H1 (cell line): ENCODE results near the gene FAM72B. TPM values are rescaled to one million over a fixed set of nuclear protein-coding genes. Genes with fewer than 3 reads are reported as not detected.
"Not testable (repeated sequence)": the region's sequence is repeated elsewhere in the genome, so short reads cannot be mapped to it uniquely, and the experiment has no call there.

Experiments
- CTCF ChIA-PET: fragments of 300-600 bp; sonication (Branson Sonifier 250); formaldehyde crosslinking; loops from one replicate; lab custom pipeline; 2021; ENCODE audit not compliant: partially characterized antibody; lab: Charles Lee
- POLR2A ChIA-PET: fragments of 300-600 bp; sonication (Branson Sonifier 250); formaldehyde crosslinking; loops from one replicate; lab custom pipeline; 2021; ENCODE audit warnings: inconsistent platforms; ENCODE audit not compliant: partially characterized antibody; lab: Charles Lee
- DNase-seq, 2 experiments: peaks; one replicate each; pipeline versions ENCODE4 v3.0.0 to v3.0.0-alpha.2; 2010 to 2022; ENCODE audit warnings: low spot score in 2 of 2, low read depth in 1 of 2, mixed read lengths in 1 of 2
- FAIRE-seq: peaks from 2 replicates; lab custom pipeline; 2011; peaks lifted over from hg19 to GRCh38; lab: Jason Lieb, UNC
- H2AFZ ChIP-seq: 2 replicates; pipeline ENCODE4 v1.8.1; 2012; ENCODE audit warnings: low read length, inconsistent platforms
- H2AK5ac ChIP-seq: 2 replicates; pipeline ENCODE4 v1.6.1; 2013; ENCODE audit warnings: low read depth, low read length
- H2BK120ac ChIP-seq: replicated peaks from 2 replicates; pipeline ENCODE3; 2013; ENCODE audit warnings: low read depth, low read length, inconsistent platforms
- H2BK12ac ChIP-seq: 2 replicates; pipeline ENCODE4 v1.6.1; 2013; ENCODE audit warnings: low read depth, low read length
- H2BK15ac ChIP-seq: 2 replicates; pipeline ENCODE4 v1.6.1; 2013; ENCODE audit warnings: low read length
- H2BK20ac ChIP-seq: 2 replicates; pipeline ENCODE4 v1.6.1; 2013; ENCODE audit warnings: low read length
- H2BK5ac ChIP-seq: 2 replicates; pipeline ENCODE4 v1.6.1; 2013; ENCODE audit warnings: low read depth, low read length
- H3K14ac ChIP-seq: 2 replicates; pipeline ENCODE4 v1.6.1; 2013; ENCODE audit warnings: inconsistent platforms; ENCODE audit not compliant: insufficient read length
- H3K18ac ChIP-seq: 2 replicates; pipeline ENCODE4 v1.6.1; 2013; ENCODE audit warnings: low read length; ENCODE audit errors: extremely low read depth
- H3K23ac ChIP-seq: 2 replicates; pipeline ENCODE4 v1.6.1; 2013; ENCODE audit warnings: inconsistent platforms; ENCODE audit not compliant: insufficient read length
- H3K23me2 ChIP-seq: 2 replicates; pipeline ENCODE4 v1.6.1; 2013; ENCODE audit warnings: low read depth, low read length
- H3K27ac ChIP-seq: 2 replicates; pipeline ENCODE4 v1.6.1; 2011; ENCODE audit warnings: low read depth, low read length, inconsistent platforms
- H3K27me3 ChIP-seq, 4 experiments: replicated peaks in 1 of 4; 1 replicate in 1 of 4; 2 replicates in 3 of 4; pipeline versions ENCODE4 v1.6.1 to v1.8.1; 2011 to 2013; ENCODE audit warnings: low read length in 3 of 4, mild to moderate bottlenecking in 3 of 4, inconsistent platforms in 2 of 4, mixed read lengths in 2 of 4, moderate library complexity in 1 of 4; ENCODE audit not compliant: control insufficient read depth in 3 of 4, insufficient read depth in 3 of 4; ENCODE audit errors: extremely low read depth in 1 of 4
- H3K36me3 ChIP-seq, 4 experiments: 2 replicates each; pipeline versions ENCODE4 v1.6.1 to v1.8.1; 2011 to 2013; ENCODE audit warnings: mild to moderate bottlenecking in 4 of 4, low read length in 3 of 4, moderate library complexity in 2 of 4, control low read depth in 1 of 4, inconsistent platforms in 1 of 4; ENCODE audit not compliant: insufficient read depth in 4 of 4, control insufficient read depth in 2 of 4
- H3K4ac ChIP-seq: replicated peaks from 2 replicates; pipeline ENCODE3; 2013; ENCODE audit warnings: low read length, low read depth, mixed read lengths, inconsistent platforms; ENCODE audit not compliant: insufficient read length
- H3K4me1 ChIP-seq, 4 experiments: replicated peaks in 1 of 4; 1 replicate in 1 of 4; 2 replicates in 3 of 4; pipeline versions ENCODE4 v1.6.1 to v1.8.1; 2011 to 2013; ENCODE audit warnings: low read length in 3 of 4, inconsistent platforms in 2 of 4, mixed read lengths in 1 of 4; ENCODE audit not compliant: insufficient read depth in 4 of 4, control insufficient read depth in 3 of 4
- H3K4me2 ChIP-seq, 2 experiments: 2 replicates each; pipeline versions ENCODE4 v1.6.1 to v1.8.1; 2011 to 2013; ENCODE audit warnings: low read depth in 2 of 2, low read length in 2 of 2, control low read depth in 1 of 2, inconsistent platforms in 1 of 2, mild to moderate bottlenecking in 1 of 2; ENCODE audit not compliant: insufficient read depth in 1 of 2
- H3K4me3 ChIP-seq, 4 experiments: fragments of 200-600, 300-600 bp in 1 of 4; sonication (generic), shearing (Covaris generic), sonication (Bioruptor Twin) in 1 of 4; 2 replicates each; pipeline versions ENCODE4 v1.5.1 to v1.8.1; 2011 to 2016; ENCODE audit warnings: low read length in 4 of 4, low read depth in 3 of 4, control low read depth in 2 of 4, inconsistent platforms in 2 of 4, mild to moderate bottlenecking in 2 of 4, mixed read lengths in 1 of 4, moderate library complexity in 1 of 4; ENCODE audit not compliant: insufficient read depth in 2 of 4; ENCODE audit errors: extremely low read depth in 1 of 4
- H3K56ac ChIP-seq: replicated peaks from 2 replicates; pipeline ENCODE3; 2013; ENCODE audit warnings: low read depth, mild to moderate bottlenecking, mixed read lengths, low read length, inconsistent platforms; ENCODE audit not compliant: insufficient read length
- H3K79me1 ChIP-seq: 2 replicates; pipeline ENCODE4 v1.6.1; 2013; ENCODE audit warnings: low read depth, low read length, control low read depth
- H3K79me2 ChIP-seq, 2 experiments: 2 replicates each; pipeline versions ENCODE4 v1.6.1 to v1.8.1; 2012 to 2013; ENCODE audit warnings: low read length in 2 of 2, mild to moderate bottlenecking in 2 of 2, inconsistent platforms in 1 of 2; ENCODE audit not compliant: insufficient read depth in 2 of 2, control insufficient read depth in 1 of 2
- H3K9ac ChIP-seq, 4 experiments: replicated peaks in 1 of 4; 1 replicate in 1 of 4; 2 replicates in 3 of 4; pipeline versions ENCODE4 v1.6.1 to v1.8.1; 2011 to 2013; ENCODE audit warnings: low read depth in 3 of 4, low read length in 3 of 4, control low read depth in 2 of 4, mild to moderate bottlenecking in 2 of 4, moderate library complexity in 2 of 4, inconsistent platforms in 1 of 4; ENCODE audit errors: extremely low read depth in 1 of 4
- H3K9me3 ChIP-seq, 2 experiments: 2 replicates each; pipeline versions ENCODE4 v1.6.1 to v1.8.1; 2012 to 2013; ENCODE audit warnings: mild to moderate bottlenecking in 2 of 2, moderate library complexity in 2 of 2, control low read depth in 1 of 2, inconsistent platforms in 1 of 2, low read depth in 1 of 2, low read length in 1 of 2, mixed read lengths in 1 of 2; ENCODE audit not compliant: insufficient read depth in 2 of 2
- H4K20me1 ChIP-seq, 2 experiments: replicated peaks in 1 of 2; 2 replicates each; pipeline versions ENCODE3 to v1.8.1; 2011 to 2013; ENCODE audit warnings: inconsistent platforms in 2 of 2, low read length in 2 of 2, mild to moderate bottlenecking in 1 of 2; ENCODE audit not compliant: insufficient read depth in 2 of 2, control insufficient read depth in 1 of 2
- H4K5ac ChIP-seq: 2 replicates; pipeline ENCODE4 v1.6.1; 2013; ENCODE audit warnings: low read length, low read depth, mixed read lengths, inconsistent platforms; ENCODE audit not compliant: insufficient read length
- H4K8ac ChIP-seq: 2 replicates; pipeline ENCODE4 v1.8.0; 2013; ENCODE audit warnings: mild to moderate bottlenecking, moderate library complexity, low read length, inconsistent platforms; ENCODE audit not compliant: insufficient read depth; ENCODE audit errors: extremely low read depth
- H4K91ac ChIP-seq: replicated peaks from 2 replicates; pipeline ENCODE3; 2013; ENCODE audit warnings: low read length, mixed read lengths, inconsistent platforms; ENCODE audit not compliant: insufficient read length
- WGBS, 2 experiments: shearing (Covaris generic) in 1 of 2; methylation state at CpG; one replicate each; pipeline versions ENCODE4 v1.1.6 to v1.1.7; 2013 to 2015; ENCODE audit warnings: low lambda C conversion rate in 2 of 2, mixed read lengths in 2 of 2, inconsistent platforms in 1 of 2, low coverage in 1 of 2, missing lambda C conversion rate in 1 of 2; ENCODE audit not compliant: insufficient replicate concordance in 2 of 2, insufficient coverage in 1 of 2, insufficient read length in 1 of 2; ENCODE audit errors: extremely low coverage in 1 of 2, missing lambda C conversion rate in 1 of 2; 5-methylcytosine and 5-hydroxymethylcytosine counted together
- polyA plus RNA-seq, 7 experiments: library from polyadenylated mRNA; depleted of rRNA in 3 of 7; stranded (reverse) in 5 of 7; unstranded in 2 of 7; fragments of >200 nt in 5 of 7; fragments of 200-250 nt in 2 of 7; gene quantifications; 1 replicate in 5 of 7; 2 replicates in 1 of 7; 4 replicates in 1 of 7; pipeline versions ENCODE4 v1.2.1 to v1.2.3, GENCODE V29; 2011 to 2013; ENCODE audit warnings: missing spikeins in 2 of 7, mixed read lengths in 2 of 7
- total RNA-seq: library from RNA; stranded (reverse); fragmentation: NEBNext Ultra II Directional; extraction: Animal tissue kit (Norgen Biotek cat#: 25700); gene quantifications from 2 replicates; pipeline ENCODE4 v1.2.1, GENCODE V29; 2021

FAM72B gene
- total and polyA plus RNA-seq, 2 of the 8 experiments (the other 6 are each of a cell fraction or from before 2014, with no cell fraction given): 7.7 to 20.7 TPM

GRCh38 chr1:121197095-121197882 is 13.1 kb upstream of the FAM72B start:
- H2AFZ ChIP-seq, H4K8ac ChIP-seq, H2BK15ac ChIP-seq, CTCF ChIA-PET, H3K18ac ChIP-seq, H2BK120ac ChIP-seq, H3K79me2 ChIP-seq, H3K36me3 ChIP-seq, H2AK5ac ChIP-seq, H3K79me1 ChIP-seq, H2BK20ac ChIP-seq, H3K23ac ChIP-seq, H3K27me3 ChIP-seq, H3K4ac ChIP-seq, H4K5ac ChIP-seq, H3K4me3 ChIP-seq, H4K91ac ChIP-seq, H4K20me1 ChIP-seq, H3K56ac ChIP-seq, H3K4me2 ChIP-seq, POLR2A ChIA-PET, H3K9ac ChIP-seq, H3K27ac ChIP-seq, FAIRE-seq, H2BK5ac ChIP-seq, H3K9me3 ChIP-seq, DNase-seq, H3K23me2 ChIP-seq, H3K4me1 ChIP-seq, H3K14ac ChIP-seq, H2BK12ac ChIP-seq: not testable (repeated sequence)
- 90% methylated on average over 2 of the region's 7 CpGs; no CpG with 5 or more reads in 1 of the 2 experiments for WGBS, 2 experiments

- H2AK5ac ChIP-seq, H3K4me3 ChIP-seq, H3K4me2 ChIP-seq, H3K14ac ChIP-seq, H3K9me3 ChIP-seq, CTCF ChIA-PET, H2BK20ac ChIP-seq, FAIRE-seq, H3K27ac ChIP-seq, H4K8ac ChIP-seq, H3K9ac ChIP-seq, H2BK120ac ChIP-seq, H3K18ac ChIP-seq, H2BK15ac ChIP-seq, H2BK5ac ChIP-seq, H3K79me2 ChIP-seq, H2BK12ac ChIP-seq, H2AFZ ChIP-seq, H3K4me1 ChIP-seq, H3K79me1 ChIP-seq, DNase-seq, H4K5ac ChIP-seq, H3K27me3 ChIP-seq, H3K4ac ChIP-seq, POLR2A ChIA-PET, H3K23ac ChIP-seq, H3K23me2 ChIP-seq, H3K36me3 ChIP-seq, H4K20me1 ChIP-seq, H3K56ac ChIP-seq, H4K91ac ChIP-seq: not testable (repeated sequence)
- WGBS, 2 experiments: 92% methylated on average over 2 of the region's 2 CpGs; no CpG with 5 or more reads in 1 of the 2 experiments
These were observed 8.4 kb upstream of the FAM72B start for GRCh38 chr1:121192512-121192911.
